ENCODE results near the gene GRK2.

- TF ChIP-seq CTCF (IDR thresholded peaks at IDR 0.05; ENCODE audit: low read depth, low read length): no peak
- no peak for TF ChIP-seq EZH2phosphoT487 (IDR thresholded peaks at IDR 0.05; ENCODE audit: low read depth)
Measured at GRCh38 chr11:67299471-67300191, 33.4 kb downstream of the GRK2 start.
